ENCODE results near the gene TRIO.

TRIO gene

GRCh38 chr5:14308384-14309154 is 165.4 kb downstream of the TRIO start:
- H3K9me3 ChIP-seq (ENCODE audit: insufficient read depth, low read depth, low read length), result no peaks in the 10 kb centered on the region
- H3K4me1 ChIP-seq (ENCODE audit: insufficient read depth, low read length), result no peaks in the 10 kb centered on the region; the same call in 1 of the 2 replicates
- no peak overlapping the region for H3K9ac ChIP-seq (ENCODE audit: low read depth, low read length)
- H3K27me3 ChIP-seq (ENCODE audit: insufficient read depth, low read length), result no peaks in the 10 kb centered on the region
- peaks cover 74% of the 10 kb centered on the region for H3K36me3 ChIP-seq (ENCODE audit: insufficient read depth, low read depth, low read length)
- no peak overlapping the region for H3K27ac ChIP-seq (ENCODE audit: low read length)
- H3K4me3 ChIP-seq (ENCODE audit: low read length), result no peak overlapping the region

GRCh38 chr5:14309199-14309598 is 166.1 kb downstream of the TRIO start:
- Histone ChIP-seq H3K4me3 (ENCODE audit: low read length) (no peak overlapping the region), H3K36me3 (ENCODE audit: insufficient read depth, low read depth, low read length) (peaks cover 75% of the 10 kb centered on the region), H3K9me3 (ENCODE audit: insufficient read depth, low read depth, low read length) (no peaks in the 10 kb centered on the region), H3K9ac (ENCODE audit: low read depth, low read length) (no peak overlapping the region), H3K27ac (ENCODE audit: low read length) (no peak overlapping the region), H3K27me3 (ENCODE audit: insufficient read depth, low read length) (no peaks in the 10 kb centered on the region), H3K4me1 (ENCODE audit: insufficient read depth, low read length) (no peaks in the 10 kb centered on the region; the same call in 1 of the 2 replicates)

- peaks cover 74% of the 10 kb centered on the region for H3K36me3 ChIP-seq (ENCODE audit: insufficient read depth, low read depth, low read length)
- H3K4me1 ChIP-seq (ENCODE audit: insufficient read depth, low read length), result no peaks in the 10 kb centered on the region; the same call in 1 of the 2 replicates
- no peak overlapping the region for H3K4me3 ChIP-seq (ENCODE audit: low read length)
- no peaks in the 10 kb centered on the region for H3K9me3 ChIP-seq (ENCODE audit: insufficient read depth, low read depth, low read length)
- H3K9ac ChIP-seq (ENCODE audit: low read depth, low read length), result no peak overlapping the region
- H3K27me3 ChIP-seq (ENCODE audit: insufficient read depth, low read length), result no peaks in the 10 kb centered on the region
- no peak overlapping the region for H3K27ac ChIP-seq (ENCODE audit: low read length)
Measured at GRCh38 chr5:14309878-14310531, 166.9 kb downstream of the TRIO start.

GRCh38 chr5:14310901-14311300 is 167.8 kb downstream of the TRIO start:
- peaks cover 69% of the 10 kb centered on the region for H3K36me3 ChIP-seq (ENCODE audit: insufficient read depth, low read depth, low read length)
- H3K9me3 ChIP-seq (ENCODE audit: insufficient read depth, low read depth, low read length), result no peaks in the 10 kb centered on the region
- no peaks in the 10 kb centered on the region for H3K27me3 ChIP-seq (ENCODE audit: insufficient read depth, low read length)
- no peak overlapping the region for H3K27ac ChIP-seq (ENCODE audit: low read length)
- no peak overlapping the region for H3K9ac ChIP-seq (ENCODE audit: low read depth, low read length)
- H3K4me1 ChIP-seq (ENCODE audit: insufficient read depth, low read length), result no peaks in the 10 kb centered on the region; the same call in 1 of the 2 replicates
- no peak overlapping the region for H3K4me3 ChIP-seq (ENCODE audit: low read length)

- no peak overlapping the region for H3K27ac ChIP-seq (ENCODE audit: low read length)
- peaks cover 74% of the 10 kb centered on the region for H3K36me3 ChIP-seq (ENCODE audit: insufficient read depth, low read depth, low read length)
Measured at GRCh38 chr5:14313986-14314690, 171.0 kb downstream of the TRIO start.

GRCh38 chr5:14316471-14316870 is 173.3 kb downstream of the TRIO start:
- Histone ChIP-seq H3K4me3 (ENCODE audit: low read length) (no peak overlapping the region), H3K9ac (ENCODE audit: low read depth, low read length) (no peak overlapping the region), H3K4me1 (ENCODE audit: insufficient read depth, low read length) (no peaks in the 10 kb centered on the region; the same call in 1 of the 2 replicates), H3K9me3 (ENCODE audit: insufficient read depth, low read depth, low read length) (no peaks in the 10 kb centered on the region; the same call in 1 of the 2 replicates), H3K27ac (ENCODE audit: low read length) (no peak overlapping the region), H3K27me3 (ENCODE audit: insufficient read depth, low read length) (no peaks in the 10 kb centered on the region), H3K36me3 (ENCODE audit: insufficient read depth, low read depth, low read length) (peaks cover 78% of the 10 kb centered on the region)

More at GRCh38 chr5:14313986-14314690, 171.0 kb downstream of the TRIO start:
- Histone ChIP-seq H3K27me3 (ENCODE audit: insufficient read depth, low read length) (no peaks in the 10 kb centered on the region), H3K9ac (ENCODE audit: low read depth, low read length) (no peak overlapping the region), H3K4me3 (ENCODE audit: low read length) (no peak overlapping the region), H3K4me1 (ENCODE audit: insufficient read depth, low read length) (no peaks in the 10 kb centered on the region; the same call in 1 of the 2 replicates), H3K9me3 (ENCODE audit: insufficient read depth, low read depth, low read length) (no peaks in the 10 kb centered on the region)

GRCh38 chr5:14319102-14319501 is 176.0 kb downstream of the TRIO start:
- Histone ChIP-seq H3K36me3 (ENCODE audit: insufficient read depth, low read depth, low read length) (peaks cover 52% of the 10 kb centered on the region), H3K4me3 (ENCODE audit: low read length) (no peak overlapping the region)

GRCh38 chr5:14321936-14322335 is 178.8 kb downstream of the TRIO start:
- Histone ChIP-seq H3K27me3 (ENCODE audit: insufficient read depth, low read length) (no peaks in the 10 kb centered on the region), H3K27ac (ENCODE audit: low read length) (no peak overlapping the region), H3K4me3 (ENCODE audit: low read length) (no peak overlapping the region), H3K4me1 (ENCODE audit: insufficient read depth, low read length) (peaks cover 8% of the 10 kb centered on the region; the same call in 1 of the 2 replicates), H3K9ac (ENCODE audit: low read depth, low read length) (no peak overlapping the region), H3K9me3 (ENCODE audit: insufficient read depth, low read depth, low read length) (no peaks in the 10 kb centered on the region; the same call in 1 of the 2 replicates), H3K36me3 (ENCODE audit: insufficient read depth, low read depth, low read length) (peaks cover 31% of the 10 kb centered on the region)

More at GRCh38 chr5:14319102-14319501, 176.0 kb downstream of the TRIO start:
- no peaks in the 10 kb centered on the region; the same call in 1 of the 2 replicates for H3K9me3 ChIP-seq (ENCODE audit: insufficient read depth, low read depth, low read length)
- H3K27ac ChIP-seq (ENCODE audit: low read length), result no peak overlapping the region
- peaks cover 8% of the 10 kb centered on the region; the same call in 1 of the 2 replicates for H3K4me1 ChIP-seq (ENCODE audit: insufficient read depth, low read length)
- H3K27me3 ChIP-seq (ENCODE audit: insufficient read depth, low read length), result no peaks in the 10 kb centered on the region
- no peak overlapping the region for H3K9ac ChIP-seq (ENCODE audit: low read depth, low read length)

GRCh38 chr5:14322437-14323187 is 179.5 kb downstream of the TRIO start:
- Histone ChIP-seq H3K9me3 (ENCODE audit: insufficient read depth, low read depth, low read length) (no peaks in the 10 kb centered on the region; the same call in 1 of the 2 replicates), H3K36me3 (ENCODE audit: insufficient read depth, low read depth, low read length) (peaks cover 25% of the 10 kb centered on the region), H3K27ac (ENCODE audit: low read length) (no peak overlapping the region)

GRCh38 chr5:14323466-14323865 is 180.3 kb downstream of the TRIO start:
- H3K4me1 ChIP-seq (ENCODE audit: insufficient read depth, low read length), result peaks cover 10% of the 10 kb centered on the region

More at GRCh38 chr5:14322437-14323187, 179.5 kb downstream of the TRIO start:
- Histone ChIP-seq H3K4me3 (ENCODE audit: low read length) (no peak overlapping the region), H3K9ac (ENCODE audit: low read depth, low read length) (no peak overlapping the region), H3K27me3 (ENCODE audit: insufficient read depth, low read length) (no peaks in the 10 kb centered on the region), H3K4me1 (ENCODE audit: insufficient read depth, low read length) (peaks cover 8% of the 10 kb centered on the region; the same call in 1 of the 2 replicates)

GRCh38 chr5:14325369-14325768 is 182.2 kb downstream of the TRIO start:
- Histone ChIP-seq H3K9me3 (ENCODE audit: insufficient read depth, low read depth, low read length) (no peaks in the 10 kb centered on the region), H3K9ac (ENCODE audit: low read depth, low read length) (no peak overlapping the region), H3K36me3 (ENCODE audit: insufficient read depth, low read depth, low read length) (peaks cover 19% of the 10 kb centered on the region), H3K4me3 (ENCODE audit: low read length) (no peak overlapping the region), H3K4me1 (ENCODE audit: insufficient read depth, low read length) (peaks cover 10% of the 10 kb centered on the region), H3K27me3 (ENCODE audit: insufficient read depth, low read length) (no peaks in the 10 kb centered on the region), H3K27ac (ENCODE audit: low read length) (no peak overlapping the region)

More at GRCh38 chr5:14323466-14323865, 180.3 kb downstream of the TRIO start:
- H3K36me3 ChIP-seq (ENCODE audit: insufficient read depth, low read depth, low read length), result peaks cover 30% of the 10 kb centered on the region
- H3K9ac ChIP-seq (ENCODE audit: low read depth, low read length), result no peak overlapping the region
- no peaks in the 10 kb centered on the region; the same call in 1 of the 2 replicates for H3K9me3 ChIP-seq (ENCODE audit: insufficient read depth, low read depth, low read length)
- H3K27me3 ChIP-seq (ENCODE audit: insufficient read depth, low read length), result no peaks in the 10 kb centered on the region
- H3K4me3 ChIP-seq (ENCODE audit: low read length), result no peak overlapping the region
- H3K27ac ChIP-seq (ENCODE audit: low read length), result no peak overlapping the region
